Measurements from ENCODE around the gene SLC43A1. TPM values are rescaled to one million over a fixed set of nuclear protein-coding genes. Genes with fewer than 3 reads are reported as not detected.

The SLC43A1 gene
- total RNA-seq, 6 experiments from 2014 or later, result 3.1 to 4.7 (median 4.3) TPM

GRCh38 chr11:57514538-57515331, 767 bp downstream of the SLC43A1 start:
- Mint-ChIP-seq H3K27ac (0 out of 2 replicates have a peak overlapping the region, but pooled peaks have one; percentile 24), H3K4me1 (ENCODE audit: low read depth) (no peaks in the 10 kb centered on the region), H3K4me3 (peak overlapping the region; percentile 97), H3K27me3 (ENCODE audit: insufficient read depth) (no peaks in the 10 kb centered on the region), H3K36me3 (ENCODE audit: low read depth) (no peaks in the 10 kb centered on the region), H3K9me3 (no peaks in the 10 kb centered on the region)
- DNase-seq, result no peak
- no peak for TF ChIP-seq CTCF (IDR thresholded peaks at IDR 0.05)

GRCh38 chr11:57513911-57514537, 1.5 kb downstream of the SLC43A1 start:
- no peaks in the 10 kb centered on the region for H3K36me3 Mint-ChIP-seq (ENCODE audit: low read depth)
- no peaks in the 10 kb centered on the region for H3K27me3 Mint-ChIP-seq (ENCODE audit: insufficient read depth)
- H3K27ac Mint-ChIP-seq, result no peak overlapping the region
- TF ChIP-seq CTCF (IDR thresholded peaks at IDR 0.05), result no peak
- no peak for DNase-seq
- peak overlapping the region; percentile 97 for H3K4me3 Mint-ChIP-seq
- H3K4me1 Mint-ChIP-seq (ENCODE audit: low read depth), result no peaks in the 10 kb centered on the region
- no peaks in the 10 kb centered on the region for H3K9me3 Mint-ChIP-seq

GRCh38 chr11:57513452-57513795, 2.1 kb downstream of the SLC43A1 start:
- no peaks in the 10 kb centered on the region for H3K36me3 Mint-ChIP-seq (ENCODE audit: low read depth)
- H3K4me3 Mint-ChIP-seq, result peak overlapping the region; percentile 51
- DNase-seq, result no peak
- H3K27ac Mint-ChIP-seq, result no peak overlapping the region
- H3K4me1 Mint-ChIP-seq (ENCODE audit: low read depth), result no peaks in the 10 kb centered on the region
- no peak for TF ChIP-seq CTCF (IDR thresholded peaks at IDR 0.05)
- H3K27me3 Mint-ChIP-seq (ENCODE audit: insufficient read depth), result no peaks in the 10 kb centered on the region
- H3K9me3 Mint-ChIP-seq, result no peaks in the 10 kb centered on the region

- H3K9me3 Mint-ChIP-seq, result no peaks in the 10 kb centered on the region
- H3K27ac Mint-ChIP-seq, result no peak overlapping the region
- H3K4me3 Mint-ChIP-seq, result no peak overlapping the region
- no peaks in the 10 kb centered on the region for H3K36me3 Mint-ChIP-seq (ENCODE audit: low read depth)
- TF ChIP-seq CTCF (IDR thresholded peaks at IDR 0.05), result no peak
- H3K27me3 Mint-ChIP-seq (ENCODE audit: insufficient read depth), result no peaks in the 10 kb centered on the region
- DNase-seq, result no peak
- H3K4me1 Mint-ChIP-seq (ENCODE audit: low read depth), result no peaks in the 10 kb centered on the region
Measured at GRCh38 chr11:57512646-57513451, 2.7 kb downstream of the SLC43A1 start.

- Mint-ChIP-seq H3K4me1 (ENCODE audit: low read depth) (no peaks in the 10 kb centered on the region), H3K36me3 (ENCODE audit: low read depth) (no peaks in the 10 kb centered on the region), H3K27me3 (ENCODE audit: insufficient read depth) (no peaks in the 10 kb centered on the region), H3K27ac (no peak overlapping the region), H3K9me3 (no peaks in the 10 kb centered on the region), H3K4me3 (no peak overlapping the region)
- no peak for TF ChIP-seq CTCF (IDR thresholded peaks at IDR 0.05)
- no peak for DNase-seq
Measured at GRCh38 chr11:57511741-57512430, 3.6 kb downstream of the SLC43A1 start.

Measured in HFFc6 (cell line).